ENCODE results near the gene OSBPL10. TPM values are rescaled to one million over a fixed set of nuclear protein-coding genes. Genes with fewer than 3 reads are reported as not detected.
"Not testable (repeated sequence)": the region's sequence is repeated elsewhere in the genome, so short reads cannot be mapped to it uniquely, and the experiment has no call there.

OSBPL10 gene, protein sequence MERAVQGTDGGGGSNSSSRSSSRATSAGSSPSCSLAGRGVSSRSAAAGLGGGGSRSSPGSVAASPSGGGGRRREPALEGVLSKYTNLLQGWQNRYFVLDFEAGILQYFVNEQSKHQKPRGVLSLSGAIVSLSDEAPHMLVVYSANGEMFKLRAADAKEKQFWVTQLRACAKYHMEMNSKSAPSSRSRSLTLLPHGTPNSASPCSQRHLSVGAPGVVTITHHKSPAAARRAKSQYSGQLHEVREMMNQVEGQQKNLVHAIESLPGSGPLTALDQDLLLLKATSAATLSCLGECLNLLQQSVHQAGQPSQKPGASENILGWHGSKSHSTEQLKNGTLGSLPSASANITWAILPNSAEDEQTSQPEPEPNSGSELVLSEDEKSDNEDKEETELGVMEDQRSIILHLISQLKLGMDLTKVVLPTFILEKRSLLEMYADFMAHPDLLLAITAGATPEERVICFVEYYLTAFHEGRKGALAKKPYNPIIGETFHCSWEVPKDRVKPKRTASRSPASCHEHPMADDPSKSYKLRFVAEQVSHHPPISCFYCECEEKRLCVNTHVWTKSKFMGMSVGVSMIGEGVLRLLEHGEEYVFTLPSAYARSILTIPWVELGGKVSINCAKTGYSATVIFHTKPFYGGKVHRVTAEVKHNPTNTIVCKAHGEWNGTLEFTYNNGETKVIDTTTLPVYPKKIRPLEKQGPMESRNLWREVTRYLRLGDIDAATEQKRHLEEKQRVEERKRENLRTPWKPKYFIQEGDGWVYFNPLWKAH
- total RNA-seq, result 40.6 TPM

DNA sequence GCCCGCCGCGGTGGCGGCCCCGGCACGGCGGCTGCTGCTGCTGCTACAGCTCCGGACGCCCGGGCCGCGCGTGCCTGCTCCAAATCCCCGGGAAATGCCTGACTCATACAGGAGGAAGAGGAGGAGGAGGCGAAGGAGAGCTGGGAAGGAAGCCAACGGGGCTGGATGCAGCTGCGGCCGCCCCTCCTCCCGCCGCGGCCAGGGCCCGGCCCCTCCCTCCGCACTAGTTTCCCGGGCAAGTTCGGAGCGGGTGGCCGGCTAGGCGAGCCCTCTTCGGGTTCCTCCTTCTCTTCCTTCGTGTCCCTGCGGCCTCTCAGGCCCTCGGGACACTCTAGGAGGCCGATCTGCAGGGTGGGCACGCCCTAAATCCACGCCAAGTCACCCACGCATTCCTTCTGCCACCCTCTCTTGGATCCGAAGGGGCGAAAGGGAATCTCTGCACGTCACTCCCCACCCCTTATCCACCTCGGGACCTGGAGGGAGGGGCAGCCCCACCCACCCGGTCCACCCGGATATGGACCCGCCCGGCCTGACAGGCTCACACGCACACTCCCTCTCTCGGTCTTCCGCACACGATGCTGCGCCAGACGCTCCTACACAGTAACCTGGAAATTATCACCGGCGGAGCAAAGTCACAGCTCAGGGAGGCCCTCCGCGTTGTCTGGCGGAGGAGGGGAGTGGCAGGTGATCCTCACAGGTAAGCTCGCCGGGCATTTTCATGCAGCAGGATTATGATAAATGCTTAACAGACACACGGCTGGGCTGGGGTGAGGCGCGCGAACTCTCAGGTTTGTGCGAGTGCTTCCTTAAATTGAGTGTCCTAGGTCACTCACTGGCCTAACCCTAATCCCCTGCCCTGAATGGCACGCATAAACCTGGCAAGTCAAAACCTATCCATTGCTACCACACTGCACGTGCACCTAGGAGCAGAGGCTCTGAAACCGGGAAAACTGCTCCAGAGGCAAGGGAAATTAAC is at the start of gene OSBPL10, which contains the start of gene ZNF860:
OSBPL10 (minus strand) TSS at position 57 of the 976 bp plus-strand sequence. CDS start 83 bp downstream, outside the sequence.
ZNF860 (plus strand) TSS at position 545 of the 976 bp plus-strand sequence. CDS start 7,330 bp downstream, outside the sequence.
- peak; percentile 92 for DNase-seq

DNA sequence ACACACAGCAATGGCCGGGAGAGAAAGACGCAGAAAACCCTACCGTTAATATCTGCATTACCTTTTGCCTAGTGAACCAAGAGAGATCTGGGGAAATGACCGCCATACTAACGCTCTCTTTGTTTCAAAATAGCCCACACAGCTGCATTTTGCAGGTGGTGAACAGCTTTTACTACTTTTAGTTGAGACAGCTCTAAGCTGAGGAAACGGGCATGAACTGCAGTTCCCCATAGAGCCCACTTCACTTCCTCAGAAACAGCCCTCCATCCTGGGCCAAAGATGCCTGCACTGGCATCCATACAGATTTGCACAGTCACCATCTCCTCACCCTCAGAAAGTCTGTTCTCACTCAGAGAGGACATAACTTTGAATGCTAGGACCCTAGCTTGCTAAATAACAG is 45.5 kb upstream of the OSBPL10 start:
- no peak for DNase-seq

DNA sequence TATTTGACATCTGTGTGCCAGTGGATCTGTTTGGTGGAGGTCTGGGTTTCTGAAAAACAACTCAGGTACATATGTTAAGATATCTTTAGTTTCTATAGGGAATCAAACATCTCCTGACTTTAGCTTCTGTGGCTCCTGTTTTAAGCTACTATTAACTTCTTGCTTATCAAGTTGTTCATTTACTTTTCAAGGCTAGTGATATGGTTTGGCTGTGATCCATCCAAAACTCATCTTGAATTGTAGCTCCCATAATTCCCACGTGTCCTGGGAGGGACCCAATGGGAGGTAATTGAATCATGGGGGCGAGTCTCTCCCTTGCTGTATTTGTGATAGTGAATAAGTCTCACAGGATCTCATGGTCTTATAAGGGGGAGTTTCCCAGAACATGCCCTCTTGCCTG is 41.9 kb upstream of the OSBPL10 start:
- DNase-seq, result no peak

DNA sequence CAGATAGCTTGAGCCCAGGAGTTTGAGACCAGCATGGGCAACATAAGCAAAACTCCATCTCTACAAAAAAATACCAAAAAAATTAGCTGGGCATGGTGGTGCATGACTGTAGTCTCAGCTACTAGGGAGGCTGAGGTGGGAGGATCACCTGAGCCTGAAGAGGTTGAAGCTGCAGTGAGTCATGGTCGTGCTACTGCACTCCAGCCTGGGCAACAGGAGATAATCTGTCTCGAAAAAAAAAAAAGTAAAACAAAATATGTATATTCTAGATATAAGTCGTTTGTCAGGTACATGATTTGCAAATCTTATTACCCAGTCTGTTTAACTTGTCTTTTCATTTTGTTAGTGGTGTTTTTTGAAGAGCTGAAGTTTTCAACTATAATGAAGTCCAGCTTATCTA is 40.7 kb upstream of the OSBPL10 start:
- DNase-seq, result no peak

DNA sequence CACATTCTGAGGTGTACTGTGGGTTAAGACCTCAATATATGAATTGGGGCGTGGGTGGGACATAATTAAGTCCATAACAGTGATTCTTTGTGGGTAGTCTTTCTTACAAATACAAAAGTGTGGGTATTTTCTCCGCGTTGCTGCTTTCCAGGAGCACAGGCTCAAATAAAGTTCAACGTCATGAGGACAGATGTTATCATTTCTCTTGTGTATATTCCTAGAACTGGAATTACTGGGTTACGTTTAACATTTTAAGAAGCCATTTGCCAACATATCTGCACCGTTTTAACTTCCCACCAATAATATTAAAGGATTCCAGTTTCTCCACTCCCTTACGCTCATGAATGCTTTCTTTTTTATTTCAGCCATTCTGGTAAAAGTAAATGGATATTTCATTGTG is 40.1 kb upstream of the OSBPL10 start:
- DNase-seq, result no peak

DNA sequence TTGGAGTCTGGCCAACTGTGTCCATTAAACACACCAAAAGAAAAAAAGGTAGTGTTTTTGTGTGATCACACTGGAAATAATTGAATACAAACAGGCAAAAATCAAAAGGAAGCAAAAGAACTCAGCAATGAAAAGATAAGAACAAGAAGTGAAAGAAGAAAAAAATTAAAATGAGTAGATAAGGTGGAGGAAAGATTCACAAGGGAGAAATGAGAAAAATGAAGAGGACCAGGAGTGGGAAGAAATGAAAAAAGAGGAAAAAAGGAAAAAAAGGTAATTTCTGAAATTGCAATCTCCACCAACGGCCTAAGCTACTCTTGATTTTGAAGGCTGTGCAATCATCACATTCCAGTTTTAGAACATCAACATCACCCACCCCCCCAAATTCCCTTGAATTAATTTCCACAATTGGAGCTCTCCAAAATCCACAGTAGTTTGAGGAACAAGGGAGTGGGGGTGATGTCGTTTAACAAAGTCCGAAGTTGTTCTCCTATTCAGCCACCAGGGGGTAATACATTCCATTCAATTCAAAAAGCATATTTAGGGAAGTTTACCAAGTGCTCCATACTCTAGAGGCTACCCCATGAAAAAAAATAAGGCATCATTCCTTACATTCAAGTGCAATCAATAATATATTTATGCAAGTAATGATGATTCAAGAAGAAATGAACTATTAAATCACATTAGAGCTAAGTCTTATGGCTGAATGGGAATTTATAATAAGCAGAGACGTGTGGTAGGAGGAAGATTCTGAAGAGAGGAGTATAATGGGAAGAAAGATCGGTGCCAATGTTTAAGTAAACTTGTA is 37.9 kb upstream of the OSBPL10 start:
- DNase-seq, result peak; percentile 72

DNA sequence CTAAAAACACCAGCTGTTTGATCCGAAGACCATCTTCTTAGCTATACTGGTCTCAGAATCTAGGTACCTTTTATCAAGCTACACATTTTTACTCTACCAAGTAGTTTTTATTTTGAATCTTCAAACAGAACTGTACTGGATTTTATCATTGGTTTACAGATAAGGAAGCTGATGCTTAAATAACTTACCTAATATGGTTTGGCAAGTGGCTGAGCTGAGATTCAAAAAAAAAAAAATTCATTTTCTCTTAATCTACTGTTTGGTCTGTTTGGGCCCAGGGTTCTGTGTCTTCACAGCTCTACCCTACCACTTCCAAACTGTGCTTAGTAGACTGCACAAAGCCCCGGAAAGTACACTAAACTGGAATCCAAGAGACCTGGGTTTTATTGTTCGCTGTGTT is 36.2 kb upstream of the OSBPL10 start:
- no peak for DNase-seq

DNA sequence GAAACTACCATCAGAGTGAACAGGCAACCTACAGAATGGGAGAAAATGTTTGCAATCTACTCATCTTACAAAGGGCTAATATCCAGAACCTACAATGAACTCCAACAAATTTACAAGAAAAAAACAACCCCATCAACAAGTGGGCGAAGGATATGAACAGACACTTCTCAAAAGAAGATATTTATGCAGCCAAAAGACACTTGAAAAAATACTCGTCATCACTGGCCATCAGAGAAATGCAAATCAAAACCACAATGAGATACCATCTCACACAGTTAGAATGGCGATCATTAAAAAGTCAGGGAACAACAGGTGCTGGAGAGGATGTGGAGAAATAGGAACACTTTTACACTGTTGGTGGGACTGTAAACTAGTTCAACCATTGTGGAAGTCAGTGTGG is 34.6 kb upstream of the OSBPL10 start:
- DNase-seq, result not testable (repeated sequence)

DNA sequence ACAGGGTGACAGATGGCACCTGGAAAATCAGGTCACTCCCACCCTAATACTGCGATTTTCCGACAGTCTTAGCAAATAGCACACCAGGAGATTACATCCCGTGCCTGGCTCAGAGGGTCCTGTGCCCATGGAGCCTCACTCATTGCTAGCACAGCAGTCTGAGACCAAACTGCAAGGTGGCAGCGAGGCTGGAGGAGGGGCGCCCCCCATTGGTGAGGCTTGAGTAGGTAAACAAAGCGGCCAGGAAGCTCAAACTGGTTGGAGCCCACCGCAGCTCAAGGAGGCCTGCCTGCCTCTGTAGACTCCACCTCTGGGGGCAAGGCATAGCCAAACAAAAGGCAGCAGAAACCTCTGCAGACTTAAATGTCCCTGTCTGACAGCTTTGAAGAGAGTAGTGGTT is 29.6 kb upstream of the OSBPL10 start:
- DNase-seq, result not testable (repeated sequence)

DNA sequence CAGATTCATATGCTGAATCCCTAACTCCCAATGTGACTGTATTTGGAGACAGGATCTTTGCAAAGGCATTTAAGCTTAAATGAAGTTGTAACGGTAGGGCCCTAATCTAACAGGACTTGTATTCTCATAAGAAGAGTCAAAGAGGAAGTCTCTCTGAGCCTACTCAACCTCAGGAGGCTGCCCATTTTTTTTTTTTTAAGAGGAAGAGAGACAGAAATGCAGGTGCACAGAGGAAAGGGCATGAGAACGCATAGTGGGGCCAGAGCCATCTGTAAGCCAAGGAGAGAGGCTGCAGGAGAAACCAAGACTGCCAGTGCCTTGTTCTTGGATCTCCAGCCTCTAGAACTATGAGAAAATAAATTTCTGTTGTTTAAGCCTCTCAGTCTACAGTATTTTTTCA is 28.9 kb upstream of the OSBPL10 start:
- DNase-seq, result no peak

DNA sequence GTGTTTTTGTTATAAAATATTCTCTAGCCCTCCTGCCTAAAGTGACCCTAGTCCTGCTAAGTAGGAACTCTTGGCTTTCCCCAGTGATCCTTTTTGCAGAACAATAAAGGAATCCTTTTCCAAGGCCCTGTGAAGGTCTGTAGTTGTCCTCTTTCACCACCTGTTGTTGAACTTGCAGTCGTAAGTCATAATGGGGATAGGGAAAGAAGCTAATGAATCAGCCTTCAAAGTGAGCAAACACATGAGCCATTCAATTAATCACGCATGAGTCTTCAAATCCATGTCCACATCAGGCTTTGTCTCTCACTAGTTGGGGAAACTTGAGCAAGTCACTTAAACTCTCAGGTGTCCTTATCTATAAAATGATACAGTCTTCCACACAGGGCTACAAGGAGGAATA is 28.0 kb upstream of the OSBPL10 start:
- DNase-seq, result no peak

DNA sequence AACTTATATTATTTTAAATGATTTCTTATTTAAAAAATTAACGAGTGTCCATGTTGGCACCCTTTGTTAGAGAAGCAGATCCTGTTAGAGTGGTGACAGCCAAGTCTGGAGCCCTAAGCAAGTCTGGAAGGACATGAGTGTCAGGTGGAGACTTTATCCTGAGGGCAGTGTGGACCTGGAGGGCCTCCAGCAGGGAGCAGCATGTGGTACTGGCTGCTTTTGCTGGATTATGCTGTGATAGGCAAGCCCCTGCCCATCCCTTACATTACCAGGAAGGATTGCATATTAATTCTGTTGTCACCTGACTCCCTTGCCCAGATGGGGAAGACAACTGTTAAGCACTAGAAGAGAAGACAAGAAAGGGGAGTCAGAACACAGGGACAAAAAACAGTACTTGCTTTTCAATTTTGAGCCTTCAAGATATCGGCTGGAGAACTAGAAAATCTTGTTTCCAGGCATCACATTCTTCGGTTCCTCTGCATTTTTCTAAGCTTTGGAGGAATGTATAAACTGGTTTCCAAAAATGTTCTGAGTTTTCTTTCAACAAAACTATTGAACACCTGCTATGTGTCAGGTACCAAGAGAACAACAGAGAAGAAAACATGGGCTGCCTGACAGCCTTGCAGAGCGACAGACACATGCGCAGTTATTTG is 23.2 kb upstream of the OSBPL10 start:
- DNase-seq, result peak; percentile 29

DNA sequence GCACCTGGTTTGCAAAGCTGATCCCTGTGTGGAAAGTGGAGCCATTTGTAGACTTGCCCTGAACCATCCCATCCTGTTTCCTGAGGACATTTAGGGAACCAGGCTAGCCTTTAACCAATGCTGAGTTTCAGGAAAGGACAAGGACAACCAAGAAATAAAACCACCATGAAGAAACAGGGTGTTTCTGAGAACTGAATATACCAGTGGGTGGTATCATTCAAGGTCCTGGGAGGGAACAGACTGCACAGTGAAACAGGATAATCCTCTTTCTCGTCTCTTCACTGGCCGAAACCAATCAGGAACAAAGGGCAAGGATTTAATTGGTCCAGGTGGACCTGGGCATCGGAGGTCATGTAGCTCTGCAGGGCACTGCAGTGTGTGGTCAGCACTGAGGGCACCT is 22.3 kb upstream of the OSBPL10 start:
- no peak for DNase-seq

DNA sequence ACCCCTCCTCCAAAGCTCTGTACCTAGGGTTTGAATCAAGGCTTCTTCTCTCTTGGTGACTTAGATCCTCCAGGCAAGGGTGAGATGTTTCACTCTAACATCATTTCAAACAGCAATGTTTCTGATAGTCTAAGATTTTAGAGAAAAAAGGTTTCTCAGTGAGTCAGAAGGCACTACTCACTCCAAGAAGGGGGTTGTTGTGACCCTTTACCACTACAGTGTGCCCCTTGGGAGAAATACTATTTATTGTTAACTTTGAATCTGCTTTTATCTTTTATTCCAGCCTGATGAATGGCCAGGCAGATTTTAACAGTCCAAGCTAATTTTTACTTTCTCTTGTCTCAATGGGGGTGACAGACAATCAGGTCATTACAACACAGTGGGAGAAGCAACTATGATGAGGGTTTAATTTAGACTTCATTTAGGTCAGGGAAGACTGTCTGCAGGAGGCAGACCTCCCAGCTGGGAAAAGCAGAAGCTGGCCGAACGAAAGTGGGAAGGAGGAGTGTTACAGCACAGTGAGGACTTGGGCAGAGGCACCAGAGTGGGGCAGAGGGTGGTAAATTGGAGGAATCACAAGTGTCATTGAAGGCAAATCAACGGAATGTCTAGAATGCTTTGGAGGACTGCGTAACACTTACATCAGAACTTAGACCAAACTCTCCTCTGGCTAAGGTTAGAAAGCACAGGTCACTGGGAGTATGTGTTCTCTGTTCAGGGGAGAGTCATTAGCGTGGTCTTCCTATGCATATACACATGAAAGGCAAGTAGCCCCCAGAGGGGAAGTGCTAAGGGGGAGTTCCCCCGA is 21.7 kb upstream of the OSBPL10 start:
- no peak for DNase-seq

DNA sequence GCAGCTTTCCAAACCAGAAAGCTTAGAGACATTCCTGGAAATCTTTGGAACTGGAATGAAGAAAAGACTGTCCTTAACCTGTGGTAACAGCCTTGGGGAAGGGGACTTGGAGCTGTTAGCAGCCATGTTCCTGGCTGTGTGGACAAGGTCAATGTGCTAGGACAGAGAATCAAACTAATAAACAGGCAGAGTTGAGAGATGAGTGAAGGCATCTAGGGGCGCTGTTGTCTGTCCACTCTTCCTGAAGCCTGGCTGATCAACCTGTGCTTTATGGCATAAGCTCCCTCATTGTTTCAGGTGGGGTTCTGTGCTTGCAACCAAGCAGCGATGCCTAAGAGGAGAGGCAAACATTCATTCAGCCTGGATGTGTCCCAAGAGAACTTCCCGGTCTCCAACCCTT is 19.8 kb upstream of the OSBPL10 start:
- no peak for DNase-seq

DNA sequence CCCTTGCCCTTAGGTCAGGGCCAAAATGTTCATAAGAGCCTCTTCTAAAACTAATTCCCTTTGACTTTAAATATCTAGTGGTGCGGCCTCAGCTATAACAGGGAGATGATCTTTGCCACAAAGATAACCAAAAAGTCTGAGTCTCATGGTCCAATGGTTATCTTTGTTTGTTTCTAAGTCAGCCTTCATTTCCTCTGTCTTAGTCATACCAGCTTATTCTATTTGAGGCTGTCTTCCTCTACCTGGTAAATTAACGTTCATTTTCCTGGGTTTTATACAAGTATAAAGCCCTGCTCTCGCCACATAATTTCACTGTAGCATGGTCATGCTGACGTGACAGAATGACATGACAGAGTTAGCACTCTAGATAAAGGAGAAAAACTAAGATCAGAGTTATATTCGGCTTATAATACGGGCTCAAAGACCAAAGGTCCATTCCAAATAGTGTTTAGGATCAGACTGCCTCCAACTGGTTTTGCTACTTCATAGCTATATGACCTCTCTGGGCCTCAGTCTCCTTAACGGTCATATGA is 18.9 kb upstream of the OSBPL10 start:
- DNase-seq, result no peak

DNA sequence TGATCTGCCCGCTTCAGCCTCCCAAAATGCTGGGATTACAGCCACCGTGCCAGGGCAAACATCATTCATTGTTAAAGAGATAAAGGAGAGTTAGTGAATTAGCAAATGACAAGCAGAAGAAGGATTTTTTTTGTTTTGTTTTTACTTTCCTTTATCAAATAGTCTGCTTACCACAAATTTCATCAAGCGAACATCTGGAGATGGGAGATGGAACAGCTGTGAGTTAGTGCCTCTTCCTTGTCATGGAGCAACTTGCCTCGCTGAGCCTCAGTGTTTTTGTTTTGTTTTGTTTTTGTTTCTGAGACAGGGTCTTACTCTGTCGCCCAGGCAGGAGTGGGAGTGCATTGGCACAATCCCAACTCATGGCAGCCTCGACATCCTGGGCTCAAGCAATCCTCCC is 16.4 kb upstream of the OSBPL10 start:
- DNase-seq, result no peak

DNA sequence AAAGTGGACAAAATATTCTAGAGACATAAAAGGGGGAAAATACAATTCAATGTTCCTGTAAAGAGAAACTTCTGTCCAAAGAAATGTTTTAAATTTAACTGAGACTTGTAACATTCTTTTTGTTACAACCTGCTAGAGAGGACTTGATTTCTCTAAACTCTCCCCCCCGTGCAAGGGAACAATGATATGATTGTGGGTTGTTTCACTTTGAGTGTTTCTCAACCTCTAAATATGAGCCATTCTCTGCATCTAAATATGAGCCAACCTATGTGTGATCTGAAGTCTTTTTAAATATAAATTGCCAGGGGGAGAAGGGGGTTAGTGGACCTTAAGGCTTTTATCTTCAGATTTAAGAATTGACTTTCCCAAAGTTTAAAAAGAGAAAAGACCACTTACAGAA is 15.1 kb upstream of the OSBPL10 start:
- no peak for DNase-seq

DNA sequence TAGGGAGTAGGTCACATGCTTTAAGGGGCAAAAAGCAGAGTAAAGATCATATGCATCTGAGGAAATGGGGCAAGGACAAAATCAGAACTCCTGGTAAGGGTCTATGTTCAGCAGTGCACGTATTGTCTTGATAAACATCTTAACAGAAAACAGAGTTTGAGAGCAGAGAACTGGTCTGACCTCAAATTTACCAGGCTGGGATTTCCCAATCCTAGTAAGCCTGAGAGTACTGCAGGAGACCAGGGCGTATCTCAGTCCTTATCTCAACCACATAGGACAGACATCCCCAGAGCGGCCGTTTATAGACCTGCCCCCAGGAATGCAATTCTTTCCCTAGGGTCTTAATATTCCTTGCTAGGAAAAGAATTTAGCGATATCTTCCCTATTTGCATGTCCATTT is 14.0 kb upstream of the OSBPL10 start:
- DNase-seq, result not testable (repeated sequence)

DNA sequence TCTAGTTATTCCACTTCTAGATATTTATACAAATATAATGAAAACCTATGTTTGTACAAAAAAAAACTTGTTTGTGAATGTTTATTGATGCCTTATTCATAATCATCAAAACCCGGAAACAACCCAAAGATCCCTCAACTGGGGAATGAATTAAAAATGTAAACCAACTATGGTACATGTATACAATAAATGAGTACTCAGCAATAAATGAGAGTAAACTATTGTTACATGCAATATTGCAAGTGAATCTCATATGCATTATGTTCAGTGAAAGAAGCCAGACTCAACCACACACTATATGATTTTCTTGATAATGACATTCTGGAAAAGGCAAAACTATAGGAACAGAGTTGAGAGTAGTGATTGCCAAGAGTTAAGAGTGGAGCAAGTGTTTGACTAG is 12.8 kb upstream of the OSBPL10 start:
- no peak for DNase-seq
